Measurements from ENCODE around the gene MRTO4. TPM values are rescaled to one million over a fixed set of nuclear protein-coding genes. Genes with fewer than 3 reads are reported as not detected.
A peak's percentile ranks its signal among the peaks of the same experiment; 100 is the strongest.
"Not testable (repeated sequence)": the region's sequence is repeated elsewhere in the genome, so short reads cannot be mapped to it uniquely, and the experiment has no call there.

MRTO4 gene
- total RNA-seq, 1 experiment from 2014 or later: 54.6 TPM

GRCh38 chr1:19262744-19263143 is 11.1 kb downstream of the MRTO4 start:
- no peaks in the 10 kb centered on the region for H3K4me1 Mint-ChIP-seq
- H3K27me3 Mint-ChIP-seq (ENCODE audit: low read depth): no peaks in the 10 kb centered on the region; the same call in none of the 2 replicates
- ATAC-seq: no peak
- no peak for DNase-seq (ENCODE audit: low spot score)
- H3K36me3 Mint-ChIP-seq: peaks cover 21% of the 10 kb centered on the region
- CTCF ChIA-PET: interaction anchor here (1.5 kb wide), 1 partner anchor 22 kb away, joined by 4 read pairs; no protein-coding TSS in a partner anchor
- no peak for TF ChIP-seq MXD4 (CRISPR knock-in tag; IDR thresholded peaks at IDR 0.05; ENCODE audit: borderline replicate concordance)
- no peak for TF ChIP-seq JUN (CRISPR knock-in tag; IDR thresholded peaks at IDR 0.05)
- no peak for TF ChIP-seq ZNF317 (CRISPR knock-in tag; IDR thresholded peaks at IDR 0.05; ENCODE audit: borderline replicate concordance, low read depth)
- TF ChIP-seq PRRX2 (CRISPR knock-in tag; IDR thresholded peaks at IDR 0.05): no peak
- H3K9me3 Mint-ChIP-seq: no peaks in the 10 kb centered on the region
- POLR2A ChIA-PET: no interaction called here
- no peak overlapping the region for H3K4me3 Mint-ChIP-seq
- no peak overlapping the region for H3K27ac Mint-ChIP-seq

- TF ChIP-seq ERG (CRISPR knock-in tag; IDR thresholded peaks at IDR 0.05): no peak
- no peak for TF ChIP-seq ATF1 (CRISPR knock-in tag; IDR thresholded peaks at IDR 0.05)
- TF ChIP-seq ZBTB21 (CRISPR knock-in tag; IDR thresholded peaks at IDR 0.05; ENCODE audit: borderline replicate concordance): no peak
- TF ChIP-seq PRDM15 (CRISPR knock-in tag; IDR thresholded peaks at IDR 0.05): no peak
- TF ChIP-seq MAX (CRISPR knock-in tag; IDR thresholded peaks at IDR 0.05): no peak
- TF ChIP-seq NR1H2 (CRISPR knock-in tag; IDR thresholded peaks at IDR 0.05): no peak
- no peak for TF ChIP-seq RELA (CRISPR knock-in tag; IDR thresholded peaks at IDR 0.05; ENCODE audit: borderline replicate concordance)
- H3K27me3 Mint-ChIP-seq (ENCODE audit: low read depth): peaks cover 13% of the 10 kb centered on the region
- no peak for ATAC-seq
- H3K9me3 Mint-ChIP-seq: no peaks in the 10 kb centered on the region
- no peaks in the 10 kb centered on the region for H3K4me1 Mint-ChIP-seq
- H3K36me3 Mint-ChIP-seq: no peaks in the 10 kb centered on the region
- no peak overlapping the region for H3K4me3 Mint-ChIP-seq
- no peak overlapping the region for H3K27ac Mint-ChIP-seq
- POLR2A ChIA-PET: no interaction called here
- CTCF ChIA-PET: interaction anchor here (0.6 to 1.7 kb wide), 8 partner anchors 8 to 1662 kb away, joined by 3 to 15 read pairs (median 4); no protein-coding TSS in a partner anchor
- DNase-seq (ENCODE audit: low spot score): no peak
These were observed 16.8 kb downstream of the MRTO4 start for GRCh38 chr1:19268445-19268844.

- peak; percentile 64 for DNase-seq (ENCODE audit: low spot score)
- H3K27ac Mint-ChIP-seq, H3K4me1 Mint-ChIP-seq, H3K36me3 Mint-ChIP-seq, POLR2A ChIA-PET, H3K9me3 Mint-ChIP-seq, H3K4me3 Mint-ChIP-seq: not testable (repeated sequence)
- CTCF ChIA-PET: interaction anchor here (0.5 to 1.7 kb wide), 17 partner anchors 9 to 1400 kb away, joined by 3 to 15 read pairs (median 4); partner anchors contain the start of genes AKR7A3 and SLC66A1
- H3K27me3 Mint-ChIP-seq (ENCODE audit: low read depth): peaks cover 21% of the 10 kb centered on the region
- TF ChIP-seq CTCF (IDR thresholded peaks at IDR 0.05): 0 out of 2 replicates have a peak, but pooled peaks have one; percentile 21
- ATAC-seq: peak; percentile 69
These were observed 18.1 kb downstream of the MRTO4 start for GRCh38 chr1:19269427-19270342.

GRCh38 chr1:19270343-19270730 is 18.7 kb downstream of the MRTO4 start:
- ATAC-seq; H3K36me3 Mint-ChIP-seq; H3K4me1 Mint-ChIP-seq; POLR2A ChIA-PET; H3K27ac Mint-ChIP-seq; H3K4me3 Mint-ChIP-seq; DNase-seq (ENCODE audit: low spot score); H3K9me3 Mint-ChIP-seq: not testable (repeated sequence)
- CTCF ChIA-PET: interaction anchor here (0.5 to 1.7 kb wide), 7 partner anchors 18 to 1400 kb away, joined by 3 to 15 read pairs (median 4); no protein-coding TSS in a partner anchor
- H3K27me3 Mint-ChIP-seq (ENCODE audit: low read depth): peaks cover 26% of the 10 kb centered on the region
